ENCODE measurements around the gene ROGDI.

ROGDI gene

GRCh38 chr16:4760221-4760910, 42.1 kb downstream of the ROGDI start:
- peaks cover 34% of the 10 kb centered on the region for H3K36me3 ChIP-seq (replicated peaks; ENCODE audit: low read depth, low read length)
- H3K79me2 ChIP-seq (ENCODE audit: low read length) = peaks cover 4% of the 10 kb centered on the region; the same call in 1 of the 2 replicates
- H3K27me3 ChIP-seq (ENCODE audit: low read depth, low read length) = no peaks in the 10 kb centered on the region
- H3K27ac ChIP-seq (ENCODE audit: low read length) = no peak overlapping the region
- TF ChIP-seq EZH2phosphoT487 (IDR thresholded peaks at IDR 0.05; ENCODE audit: low read depth) (no peak), CTCF (IDR thresholded peaks at IDR 0.05; ENCODE audit: low read depth, low read length) (no peak)
- no peaks in the 10 kb centered on the region for H3K4me1 ChIP-seq (ENCODE audit: low read length)
- H3K4me2 ChIP-seq (ENCODE audit: low read length) = no peak overlapping the region
- H2AFZ ChIP-seq (ENCODE audit: low read depth, low read length) = no peak overlapping the region
- H3K4me3 ChIP-seq (ENCODE audit: low read length) = no peak overlapping the region
- H3K9me3 ChIP-seq (ENCODE audit: insufficient read depth, low read length) = no peaks in the 10 kb centered on the region
- H4K20me1 ChIP-seq (ENCODE audit: insufficient read depth, low read length) = no peaks in the 10 kb centered on the region
- H3K9ac ChIP-seq (ENCODE audit: low read length) = no peak overlapping the region

- H3K36me3 ChIP-seq (replicated peaks; ENCODE audit: low read depth, low read length) = peaks cover 39% of the 10 kb centered on the region
- H4K20me1 ChIP-seq (ENCODE audit: insufficient read depth, low read length) = no peaks in the 10 kb centered on the region
Observed at GRCh38 chr16:4755687-4756086, 46.7 kb downstream of the ROGDI start.

GRCh38 chr16:4754865-4755264, 47.6 kb downstream of the ROGDI start:
- H3K4me3 ChIP-seq (ENCODE audit: low read length) = no peak overlapping the region
- peaks cover 33% of the 10 kb centered on the region for H3K36me3 ChIP-seq (replicated peaks; ENCODE audit: low read depth, low read length)
- no peak overlapping the region for H2AFZ ChIP-seq (ENCODE audit: low read depth, low read length)

More at GRCh38 chr16:4755687-4756086, 46.7 kb downstream of the ROGDI start:
- Histone ChIP-seq H3K9me3 (ENCODE audit: insufficient read depth, low read length) (no peaks in the 10 kb centered on the region), H2AFZ (ENCODE audit: low read depth, low read length) (no peak overlapping the region), H3K9ac (ENCODE audit: low read length) (no peak overlapping the region), H3K27ac (ENCODE audit: low read length) (no peak overlapping the region), H3K4me2 (ENCODE audit: low read length) (no peak overlapping the region), H3K27me3 (ENCODE audit: low read depth, low read length) (no peaks in the 10 kb centered on the region), H3K4me1 (ENCODE audit: low read length) (no peaks in the 10 kb centered on the region), H3K79me2 (ENCODE audit: low read length) (no peaks in the 10 kb centered on the region), H3K4me3 (ENCODE audit: low read length) (no peak overlapping the region)
- no peak for TF ChIP-seq EZH2phosphoT487 (IDR thresholded peaks at IDR 0.05; ENCODE audit: low read depth)
- no peak for TF ChIP-seq CTCF (IDR thresholded peaks at IDR 0.05; ENCODE audit: low read depth, low read length)

GRCh38 chr16:4753227-4753626, 49.2 kb downstream of the ROGDI start:
- H4K20me1 ChIP-seq (ENCODE audit: insufficient read depth, low read length) = no peaks in the 10 kb centered on the region
- H3K27me3 ChIP-seq (ENCODE audit: low read depth, low read length) = no peaks in the 10 kb centered on the region
- no peak overlapping the region for H2AFZ ChIP-seq (ENCODE audit: low read depth, low read length)
- H3K9ac ChIP-seq (ENCODE audit: low read length) = no peak overlapping the region
- H3K4me2 ChIP-seq (ENCODE audit: low read length) = no peak overlapping the region
- H3K4me1 ChIP-seq (ENCODE audit: low read length) = peaks cover 6% of the 10 kb centered on the region
- TF ChIP-seq CTCF (IDR thresholded peaks at IDR 0.05; ENCODE audit: low read depth, low read length) (no peak), EZH2phosphoT487 (IDR thresholded peaks at IDR 0.05; ENCODE audit: low read depth) (no peak)
- H3K36me3 ChIP-seq (replicated peaks; ENCODE audit: low read depth, low read length) = peaks cover 24% of the 10 kb centered on the region
- H3K9me3 ChIP-seq (ENCODE audit: insufficient read depth, low read length) = no peaks in the 10 kb centered on the region
- H3K79me2 ChIP-seq (ENCODE audit: low read length) = no peaks in the 10 kb centered on the region
- H3K27ac ChIP-seq (ENCODE audit: low read length) = no peak overlapping the region
- H3K4me3 ChIP-seq (ENCODE audit: low read length) = no peak overlapping the region

More at GRCh38 chr16:4754865-4755264, 47.6 kb downstream of the ROGDI start:
- Histone ChIP-seq H4K20me1 (ENCODE audit: insufficient read depth, low read length) (no peaks in the 10 kb centered on the region), H3K9me3 (ENCODE audit: insufficient read depth, low read length) (no peaks in the 10 kb centered on the region), H3K9ac (ENCODE audit: low read length) (no peak overlapping the region), H3K4me2 (ENCODE audit: low read length) (no peak overlapping the region), H3K27ac (ENCODE audit: low read length) (no peak overlapping the region), H3K4me1 (ENCODE audit: low read length) (peaks cover 3% of the 10 kb centered on the region), H3K79me2 (ENCODE audit: low read length) (no peaks in the 10 kb centered on the region), H3K27me3 (ENCODE audit: low read depth, low read length) (no peaks in the 10 kb centered on the region)
- TF ChIP-seq CTCF (IDR thresholded peaks at IDR 0.05; ENCODE audit: low read depth, low read length) = no peak
- TF ChIP-seq EZH2phosphoT487 (IDR thresholded peaks at IDR 0.05; ENCODE audit: low read depth) = no peak
